HG03159 (cell line): ENCODE results near the gene KCNJ5.
"Not testable (repeated sequence)": the region's sequence is repeated elsewhere in the genome, so short reads cannot be mapped to it uniquely, and the experiment has no call there.

Source experiments
- ATAC-seq: cut with Tn5 transposase; IDR thresholded peaks from one replicate; pipeline ENCODE4 v1.9.1; 2021; ENCODE audit warnings: mild to moderate bottlenecking, moderate library complexity; ENCODE audit not compliant: unreplicated experiment

KCNJ5 gene

DNA sequence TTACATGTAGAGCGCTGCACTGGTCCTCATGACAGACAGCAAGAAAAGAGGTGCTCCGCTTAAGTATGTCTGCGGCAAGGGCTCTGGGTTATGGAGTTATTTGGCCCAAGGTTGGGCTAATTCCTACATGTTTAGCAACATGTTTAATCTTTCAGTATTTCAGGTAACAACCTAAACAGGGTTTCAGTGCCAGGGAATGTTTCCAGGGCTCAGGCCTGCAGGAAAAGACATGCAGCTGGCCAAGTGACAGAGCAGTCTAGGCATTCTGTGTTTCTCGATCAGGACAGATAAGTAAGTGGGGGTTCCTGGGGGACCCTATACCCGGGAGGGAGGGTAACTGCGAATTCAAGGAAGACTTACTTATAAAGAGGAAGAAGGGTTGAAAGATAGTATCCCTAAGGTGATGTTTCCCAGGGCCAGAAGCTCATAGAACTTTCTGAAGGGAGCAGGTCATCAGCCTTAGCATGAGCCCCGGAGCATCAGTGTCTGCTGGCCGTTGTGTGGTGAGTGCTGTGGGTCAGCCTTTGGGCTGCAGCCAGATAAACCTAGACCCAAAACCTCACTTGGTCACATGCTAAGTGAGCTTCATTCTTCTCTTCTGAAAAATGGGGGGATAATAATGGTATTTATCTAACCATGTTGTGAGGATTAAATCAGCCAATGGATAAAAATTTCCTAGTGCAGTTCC, 18.4 kb downstream of the KCNJ5 start:
- ATAC-seq, result no peak

DNA sequence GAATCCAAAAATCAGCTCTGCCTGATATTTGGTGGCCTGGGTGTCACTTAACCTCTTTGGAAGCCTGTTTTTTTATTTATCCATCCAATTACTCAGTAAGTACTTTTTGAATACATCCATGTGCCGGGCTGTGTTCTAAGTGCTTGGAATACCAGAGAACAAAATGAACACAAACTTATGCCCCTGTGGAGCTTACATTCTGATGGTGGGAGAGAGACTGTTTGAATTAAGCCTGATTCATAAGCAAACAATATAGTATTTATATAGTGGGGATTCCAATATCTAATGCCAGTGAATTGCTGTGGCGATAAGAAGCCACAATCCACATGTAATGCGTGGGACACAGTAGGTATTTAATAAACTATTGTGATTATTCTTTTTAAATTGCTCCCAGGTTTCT, 19.4 kb downstream of the KCNJ5 start:
- no peak for ATAC-seq

DNA sequence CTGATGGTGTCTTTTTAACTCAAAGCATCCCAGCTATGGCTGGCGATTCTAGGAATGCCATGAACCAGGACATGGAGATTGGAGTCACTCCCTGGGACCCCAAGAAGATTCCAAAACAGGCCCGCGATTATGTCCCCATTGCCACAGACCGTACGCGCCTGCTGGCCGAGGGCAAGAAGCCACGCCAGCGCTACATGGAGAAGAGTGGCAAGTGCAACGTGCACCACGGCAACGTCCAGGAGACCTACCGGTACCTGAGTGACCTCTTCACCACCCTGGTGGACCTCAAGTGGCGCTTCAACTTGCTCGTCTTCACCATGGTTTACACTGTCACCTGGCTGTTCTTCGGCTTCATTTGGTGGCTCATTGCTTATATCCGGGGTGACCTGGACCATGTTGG, 20.1 kb downstream of the KCNJ5 start:
- ATAC-seq, result no peak

DNA sequence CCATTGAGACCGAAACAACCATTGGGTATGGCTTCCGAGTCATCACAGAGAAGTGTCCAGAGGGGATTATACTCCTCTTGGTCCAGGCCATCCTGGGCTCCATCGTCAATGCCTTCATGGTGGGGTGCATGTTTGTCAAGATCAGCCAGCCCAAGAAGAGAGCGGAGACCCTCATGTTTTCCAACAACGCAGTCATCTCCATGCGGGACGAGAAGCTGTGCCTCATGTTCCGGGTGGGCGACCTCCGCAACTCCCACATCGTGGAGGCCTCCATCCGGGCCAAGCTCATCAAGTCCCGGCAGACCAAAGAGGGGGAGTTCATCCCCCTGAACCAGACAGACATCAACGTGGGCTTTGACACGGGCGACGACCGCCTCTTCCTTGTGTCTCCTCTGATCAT, 20.5 kb downstream of the KCNJ5 start:
- no peak for ATAC-seq

DNA sequence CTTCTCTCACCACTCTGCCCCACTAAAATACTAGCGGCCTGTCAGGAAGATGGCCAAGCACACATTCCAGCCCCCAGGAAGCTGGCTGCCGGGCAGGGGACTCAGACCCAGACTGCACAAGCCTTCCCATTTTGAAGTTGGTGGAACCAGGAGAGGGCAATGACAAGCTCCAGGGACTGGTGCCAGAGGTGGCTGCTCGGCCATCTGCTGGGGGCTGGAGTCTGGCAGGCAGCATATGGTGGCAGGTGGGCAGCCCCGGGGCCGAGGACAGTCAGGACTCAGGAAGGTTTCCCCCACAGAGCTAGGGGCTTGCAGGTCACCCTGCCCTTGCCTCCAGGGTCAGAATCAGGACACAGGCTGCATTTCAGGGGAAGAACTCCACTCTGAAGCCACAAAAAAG, 22.6 kb downstream of the KCNJ5 start:
- ATAC-seq, result no peak

DNA sequence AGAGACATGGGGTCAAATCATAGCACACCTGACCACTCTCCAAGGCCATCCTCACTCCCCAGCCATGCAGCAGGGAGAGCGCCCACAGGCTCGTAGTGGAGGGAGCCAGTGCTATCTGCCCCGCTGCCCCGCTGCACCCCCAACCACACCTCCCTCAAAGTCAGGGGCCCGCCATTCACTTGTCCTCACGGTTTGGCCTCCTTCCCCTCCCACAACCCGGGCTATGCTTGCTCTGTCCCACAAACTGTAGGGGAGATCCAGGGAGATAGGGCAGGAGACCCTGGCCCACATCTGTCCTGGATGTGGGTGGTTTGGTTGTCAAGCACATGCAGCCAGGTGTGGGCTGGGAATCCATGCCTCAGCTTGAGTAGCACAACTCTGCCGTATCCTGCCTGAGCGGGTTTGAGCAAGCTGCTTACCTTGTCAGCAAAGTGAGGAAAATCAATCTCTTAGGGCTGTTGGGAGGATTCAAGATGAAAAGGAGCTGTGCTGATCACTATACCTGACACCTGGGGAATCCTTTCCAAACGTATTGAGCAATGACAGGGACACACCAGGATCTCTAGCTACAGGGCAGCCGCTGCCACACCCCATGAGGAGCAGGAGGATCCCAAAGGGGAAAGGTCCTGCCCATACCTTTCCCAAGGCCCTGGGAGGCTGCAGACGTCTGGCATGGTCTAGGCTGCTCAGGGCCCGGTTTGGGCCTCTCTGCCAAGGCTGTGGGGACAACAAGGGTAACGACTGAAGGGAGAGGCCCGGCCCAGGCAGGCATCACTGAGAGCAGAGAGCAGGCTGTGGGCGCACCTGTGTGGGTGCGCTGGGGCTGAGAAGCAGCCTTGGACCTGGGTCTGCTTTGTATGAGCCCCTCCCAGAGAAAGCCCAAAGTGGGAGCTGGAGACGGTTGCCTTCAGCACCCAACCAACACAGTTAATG, 23.3 kb downstream of the KCNJ5 start:
- ATAC-seq, result no peak

DNA sequence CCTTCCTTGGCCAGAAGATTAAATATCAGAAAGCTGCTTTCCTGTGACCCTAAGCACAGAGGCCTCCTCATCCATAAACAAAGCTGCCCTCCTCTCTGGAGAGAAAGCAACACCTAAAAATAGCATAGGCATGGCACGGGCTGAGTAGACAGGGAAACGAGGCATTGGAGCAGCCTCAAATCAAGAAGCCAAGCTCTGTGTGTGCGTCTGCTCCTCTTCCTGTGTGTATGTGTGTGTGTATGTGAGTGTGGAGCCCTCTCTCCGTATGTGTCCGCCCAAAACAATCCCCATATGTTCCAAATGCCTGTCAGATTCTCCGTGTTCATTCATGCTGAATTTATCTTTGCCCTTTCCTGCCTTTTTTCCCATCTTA, 24.0 kb downstream of the KCNJ5 start:
- no peak for ATAC-seq

DNA sequence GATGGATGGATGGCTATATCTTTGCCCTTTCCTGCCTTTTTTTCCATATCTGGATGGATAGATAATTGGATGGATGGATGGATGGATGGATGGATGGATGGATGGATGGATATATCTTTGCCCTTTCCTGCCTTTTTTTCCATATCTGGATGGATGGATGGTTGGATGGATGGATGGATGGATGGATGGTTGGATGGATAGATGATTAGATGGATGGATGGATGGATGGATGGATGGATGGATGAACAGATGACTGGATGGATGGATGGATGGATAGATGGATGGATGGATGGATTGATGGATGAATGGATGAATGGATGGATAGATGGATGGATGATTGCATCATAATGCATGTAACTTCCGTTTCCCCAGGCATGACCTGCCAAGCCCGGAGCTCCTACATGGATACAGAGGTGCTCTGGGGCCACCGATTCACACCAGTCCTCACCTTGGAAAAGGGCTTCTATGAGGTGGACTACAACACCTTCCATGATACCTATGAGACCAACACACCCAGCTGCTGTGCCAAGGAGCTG, 24.9 kb downstream of the KCNJ5 start:
- ATAC-seq, result no peak

DNA sequence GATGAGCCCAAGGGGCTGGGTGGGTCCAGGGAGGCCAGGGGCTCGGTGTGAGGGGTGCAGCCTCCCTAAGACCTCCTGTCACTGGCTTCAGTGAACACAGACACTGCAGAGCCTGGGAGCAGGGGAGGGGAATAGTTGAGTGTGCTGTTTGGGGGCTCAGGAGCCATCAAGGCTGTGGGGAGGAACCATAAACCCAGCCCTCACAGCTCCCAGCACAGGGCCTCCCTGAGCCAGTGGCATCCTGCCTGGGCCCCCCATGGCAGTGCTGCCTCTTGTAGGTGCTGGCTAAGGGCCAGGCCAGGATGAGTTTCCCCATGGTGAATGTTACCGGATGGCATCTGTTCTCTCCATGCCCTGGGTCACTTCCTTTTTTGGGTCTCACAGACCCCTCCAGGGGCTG, 25.5 kb downstream of the KCNJ5 start:
- no peak for ATAC-seq

DNA sequence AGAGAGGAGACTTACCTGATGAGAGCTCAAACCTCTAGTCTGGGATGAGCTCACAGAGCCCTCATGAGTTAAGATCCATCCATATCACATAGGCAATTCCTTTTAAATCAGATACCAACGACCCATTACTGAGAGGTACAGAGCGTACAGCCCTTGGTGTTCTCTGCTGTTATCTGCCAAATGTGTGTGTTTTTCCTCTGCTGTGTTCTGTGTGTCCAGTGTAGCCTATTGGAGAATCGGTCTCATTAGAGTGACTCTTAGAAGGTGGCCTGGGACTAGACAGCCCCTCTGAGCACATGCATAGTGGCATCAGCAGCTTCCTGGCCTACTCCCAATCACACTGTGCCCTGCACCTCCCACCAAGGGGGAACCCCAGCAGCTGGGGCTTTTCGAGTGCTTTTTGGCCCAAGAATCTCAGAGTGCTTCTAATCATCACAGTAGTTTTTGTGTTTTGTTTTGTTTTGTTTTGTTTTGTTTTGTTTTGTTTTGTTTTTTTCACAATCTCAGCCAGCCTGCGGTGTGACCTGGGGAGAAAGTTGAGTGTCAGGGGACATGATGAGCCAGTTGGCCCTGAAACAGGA, 26.1 kb downstream of the KCNJ5 start:
- no peak for ATAC-seq

DNA sequence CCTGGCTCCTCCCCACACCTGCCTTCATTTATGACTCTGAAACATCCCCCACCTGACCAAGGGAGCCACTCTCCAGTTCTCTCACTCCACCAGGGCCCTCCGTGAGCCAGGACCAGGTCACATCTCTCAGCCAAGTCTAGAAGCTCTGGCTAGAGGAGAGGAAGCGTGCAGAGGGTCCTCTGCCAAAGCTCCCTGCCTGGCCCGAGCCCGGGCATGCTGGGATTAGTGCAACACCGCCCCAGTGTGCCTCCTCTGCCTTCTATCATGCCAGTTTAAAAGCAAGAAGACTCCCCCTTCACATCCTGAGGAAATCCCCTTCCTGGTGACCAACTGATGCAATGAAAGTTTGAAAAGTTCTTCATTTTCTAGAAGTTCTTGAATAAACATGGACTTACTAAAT, 28.1 kb downstream of the KCNJ5 start:
- no peak for ATAC-seq

DNA sequence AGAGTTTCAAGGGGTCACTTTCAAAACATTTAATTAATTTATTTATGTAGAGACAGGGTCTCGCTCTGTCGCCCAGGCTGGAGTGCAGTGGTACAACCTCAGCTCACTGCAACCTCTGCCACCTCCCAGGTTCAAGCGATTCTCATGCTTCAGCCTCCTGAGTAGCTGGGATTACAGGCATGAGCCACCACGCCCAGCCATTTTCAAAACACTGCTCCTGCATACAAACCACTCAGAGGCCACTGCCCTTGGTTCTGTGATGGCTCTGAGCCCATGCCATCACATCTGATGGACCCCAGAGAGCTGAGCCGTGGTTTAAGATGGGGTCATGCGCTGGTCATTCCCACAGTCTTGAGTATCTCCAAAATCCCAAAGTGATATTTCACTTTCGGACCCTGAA, 28.5 kb downstream of the KCNJ5 start:
- not testable (repeated sequence) for ATAC-seq

DNA sequence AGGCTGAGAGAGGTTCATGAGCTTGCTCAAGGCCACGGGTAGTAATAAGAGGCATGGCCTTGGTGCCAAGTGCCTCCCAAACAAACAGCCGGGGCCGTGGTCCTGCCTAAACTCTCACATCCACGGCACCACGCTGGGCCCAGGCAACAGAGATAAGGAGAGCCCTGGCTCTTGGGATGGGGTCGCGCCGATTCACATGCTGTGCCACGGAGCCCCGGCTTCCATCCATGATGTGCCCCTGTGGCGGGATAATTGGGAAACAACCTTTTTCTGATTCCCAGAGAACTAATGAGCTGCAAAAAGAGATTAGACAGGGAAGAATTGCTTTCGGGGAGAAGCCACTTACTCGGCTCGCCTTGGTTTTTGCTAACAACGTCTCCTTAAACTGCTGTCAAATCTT, 29.5 kb downstream of the KCNJ5 start:
- ATAC-seq, result no peak

DNA sequence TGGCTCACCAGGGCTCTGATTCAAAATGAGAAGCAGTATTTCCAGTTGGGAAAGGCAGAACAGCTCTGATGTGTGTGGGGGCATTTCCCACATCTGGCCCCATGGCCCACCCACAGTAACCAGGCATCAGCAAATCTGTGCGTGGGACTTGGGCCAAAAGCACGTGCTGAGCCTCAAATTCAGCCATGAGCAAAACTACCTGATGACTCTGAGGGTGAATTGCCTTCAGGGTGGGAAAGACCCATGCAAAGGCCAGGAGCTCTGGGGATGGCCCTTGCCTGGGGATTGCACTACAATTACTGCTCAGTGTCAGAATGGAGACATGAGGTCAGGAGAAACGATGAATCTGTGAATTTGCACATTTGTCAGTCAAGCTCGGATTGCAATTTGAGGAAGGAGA, 30.6 kb downstream of the KCNJ5 start:
- ATAC-seq, result no peak

DNA sequence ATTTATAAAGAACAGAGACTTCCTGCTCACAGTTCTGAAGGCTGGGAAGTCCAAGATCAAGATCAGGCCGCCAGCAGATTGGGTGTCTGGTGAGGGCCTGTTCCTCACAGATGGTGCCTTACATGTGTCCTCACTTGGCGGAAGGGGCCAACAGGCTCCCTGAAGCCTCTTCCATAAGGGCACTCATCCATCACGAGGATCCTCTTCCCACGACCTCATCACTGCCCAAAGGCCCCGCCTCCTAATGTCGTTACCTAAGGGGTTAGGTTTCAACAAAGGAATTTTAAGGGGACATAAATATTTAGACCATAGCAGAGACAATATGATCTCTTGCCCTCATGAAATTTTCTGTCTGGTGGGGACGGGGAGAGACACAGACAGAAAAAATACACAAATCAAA, 32.9 kb downstream of the KCNJ5 start:
- ATAC-seq, result no peak

DNA sequence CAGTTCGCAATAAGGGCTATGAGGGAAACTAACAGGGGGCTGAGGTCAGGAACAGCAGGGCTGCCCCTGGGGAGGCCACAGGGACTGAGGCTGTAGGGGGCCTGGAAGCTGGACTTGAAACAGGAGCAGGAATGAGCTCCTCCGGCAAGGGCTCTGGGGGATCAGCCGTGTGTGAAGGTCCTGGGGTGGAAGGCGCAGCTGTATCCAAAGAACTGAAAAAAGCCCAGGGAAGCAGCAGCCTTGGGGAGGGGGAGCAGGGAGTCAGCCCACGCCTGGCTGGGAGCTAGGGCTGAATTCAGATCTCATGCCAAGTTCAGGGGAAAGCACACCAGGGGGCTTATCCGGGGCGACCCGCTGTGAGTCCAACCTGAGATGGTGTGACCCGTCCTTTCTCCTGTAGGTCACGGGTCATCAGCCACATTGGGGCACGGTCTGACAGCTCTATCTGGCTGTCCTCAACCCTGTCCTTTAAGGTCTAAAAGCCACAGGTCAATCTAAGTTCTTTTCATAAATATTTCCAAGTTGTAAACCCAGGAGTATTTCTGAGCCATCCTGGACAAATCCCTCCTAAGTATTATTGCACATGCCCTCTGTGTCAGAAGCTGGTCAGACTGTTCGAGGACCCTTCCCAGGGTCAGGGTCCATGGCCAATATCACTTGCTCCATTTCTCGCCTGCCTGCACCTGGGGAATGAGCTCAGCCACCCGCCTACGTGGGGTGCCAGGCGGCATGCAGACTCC, 33.5 kb downstream of the KCNJ5 start:
- no peak for ATAC-seq

DNA sequence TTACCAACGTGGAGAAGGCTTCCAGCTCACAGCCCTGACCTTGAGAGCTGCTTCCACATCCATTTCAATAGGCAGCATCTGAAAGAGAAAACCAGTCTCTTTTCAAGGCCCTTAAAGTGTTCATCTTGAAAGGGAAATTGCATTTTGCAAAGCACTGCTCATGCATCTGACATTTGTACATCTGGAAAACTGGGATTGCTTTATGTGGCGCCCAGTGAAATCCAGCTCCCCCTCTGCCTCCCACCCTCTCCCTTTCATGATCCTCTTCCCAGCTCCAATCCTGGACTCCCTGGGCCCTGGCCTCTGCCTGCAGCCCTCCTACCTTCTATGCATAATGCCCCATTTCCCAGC, 34.1 kb downstream of the KCNJ5 start:
- ATAC-seq, result no peak

DNA sequence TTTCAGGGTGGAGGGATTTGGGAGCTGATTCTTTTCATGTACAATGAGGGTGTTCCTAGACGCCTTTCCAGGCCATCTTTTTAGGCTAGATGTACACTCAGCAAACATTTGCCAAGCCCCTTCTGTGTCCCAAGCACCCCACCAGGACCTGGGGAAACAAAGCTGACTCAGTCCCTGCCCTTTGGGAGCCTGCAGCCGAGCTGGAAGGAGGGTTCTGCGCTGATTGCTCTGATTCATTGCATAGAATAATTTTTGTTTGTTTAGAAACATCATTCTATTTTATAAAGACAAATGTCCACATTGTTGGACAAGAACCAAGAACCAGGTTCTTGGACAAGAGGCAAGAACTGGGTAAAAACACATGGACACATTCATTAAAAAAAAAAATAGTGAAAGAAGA, 34.8 kb downstream of the KCNJ5 start:
- ATAC-seq, result no peak

DNA sequence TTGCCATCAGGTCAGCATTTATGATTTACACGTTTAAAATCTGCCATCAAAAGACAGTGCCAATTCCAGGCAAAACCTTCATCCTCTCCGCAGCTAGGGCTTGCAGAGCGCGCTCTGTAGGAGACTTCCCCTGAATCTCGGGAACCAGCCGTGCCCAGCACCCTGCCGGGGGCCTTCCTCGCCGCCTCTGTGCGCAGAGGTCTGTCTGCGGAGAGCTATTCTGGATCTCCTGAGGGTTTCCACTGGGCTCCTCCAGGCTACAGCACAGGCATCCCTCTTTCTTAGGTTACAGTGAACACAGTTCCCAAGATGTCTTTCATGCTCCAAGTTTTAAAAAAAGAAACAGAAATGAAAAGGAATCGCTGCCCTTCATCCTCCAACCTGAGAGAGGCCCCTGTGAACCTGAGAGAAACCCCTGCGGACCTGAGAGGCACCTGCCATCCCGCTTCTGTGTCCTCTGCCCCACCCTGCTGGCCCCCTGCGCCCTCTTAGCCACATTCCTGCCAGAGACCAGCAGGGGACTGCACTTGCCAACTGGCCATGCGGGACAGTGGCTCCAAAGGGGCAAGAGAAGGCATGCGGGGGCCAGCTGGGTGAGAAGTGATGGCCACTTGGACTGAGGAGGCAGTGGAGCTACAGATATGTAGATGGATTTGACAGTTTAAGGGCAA, 35.4 kb downstream of the KCNJ5 start:
- ATAC-seq, result no peak

DNA sequence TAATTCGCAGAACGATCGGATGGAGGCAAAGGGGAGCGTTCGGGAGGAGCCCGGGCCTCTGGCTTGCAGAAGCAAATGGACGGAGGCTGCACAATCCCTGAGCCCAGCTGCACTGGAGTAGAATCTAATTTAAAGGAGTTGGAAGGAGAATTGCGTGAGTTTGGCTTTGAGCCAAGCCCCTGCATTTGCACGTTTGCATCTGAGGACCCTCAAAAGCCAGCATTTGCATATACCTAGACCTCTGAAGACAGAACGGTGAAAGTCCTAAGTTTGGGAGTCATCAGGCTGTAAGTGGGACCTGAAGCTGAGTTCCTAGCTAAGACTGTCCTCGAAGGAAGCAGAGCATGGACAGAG, 35.9 kb downstream of the KCNJ5 start:
- no peak for ATAC-seq
